ENCODE measurements around the gene ZNF253.

- TF ChIP-seq EZH2 (IDR thresholded peaks at IDR 0.05; ENCODE audit: insufficient read depth, poor library complexity, severe bottlenecking) (no peak), EZH2phosphoT487 (IDR thresholded peaks at IDR 0.05; ENCODE audit: insufficient read depth, low read depth) (no peak)
Measured at GRCh38 chr19:19816679-19817078, 49.0 kb upstream of the ZNF253 start.
